Uterus (tissue), 2 donors: Measurements from ENCODE around the gene FAM98B.

Source experiments
- CTCF ChIP-seq, 4 experiments: fragments of 200-600 bp in 2 of 4; fragments of 450-650 bp in 2 of 4; sonication (generic) in 2 of 4; IDR thresholded peaks; one replicate each; pipeline ENCODE4 v1.5.1; 2016 to 2019; ENCODE audit warnings: antibody characterized with exemption in 4 of 4, mild to moderate bottlenecking in 2 of 4, moderate library complexity in 1 of 4
- POLR2A ChIP-seq, 2 donors: fragments of 450-650 bp; IDR thresholded peaks; one replicate each; pipeline ENCODE4 v1.6.1; 2016; ENCODE audit warnings: antibody characterized with exemption in 2 of 2, mild to moderate bottlenecking in 1 of 2, moderate library complexity in 1 of 2

DNA sequence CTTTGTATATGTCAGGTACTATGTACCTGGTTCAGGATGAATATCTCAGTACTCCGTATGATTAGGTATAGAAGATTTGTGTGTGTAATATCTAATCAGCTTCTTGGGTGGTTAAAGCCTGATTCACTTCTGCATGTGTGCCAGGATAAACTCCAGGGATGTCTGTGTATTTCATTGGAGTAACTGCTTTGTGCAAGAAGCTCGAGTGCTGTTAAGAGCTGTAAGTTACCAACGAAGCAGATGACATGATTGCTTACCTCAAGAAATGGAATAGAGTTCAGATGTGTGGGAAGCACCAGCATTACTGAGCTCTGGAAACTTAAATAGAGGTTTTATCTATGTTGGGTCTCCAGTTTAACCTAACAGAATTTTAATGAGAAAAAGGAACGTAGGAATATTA, 23.7 kb downstream of the FAM98B start:
- TF ChIP-seq CTCF (IDR thresholded peaks at IDR 0.05), result no peak
- TF ChIP-seq POLR2A (IDR thresholded peaks at IDR 0.05), result no peak
